Measurements from ENCODE around the gene HTR7.

GRCh38 chr10:90712529-90712928, 145.3 kb downstream of the HTR7 start:
- no peak for TF ChIP-seq CTCF (IDR thresholded peaks at IDR 0.05; ENCODE audit: poor library complexity)
- no peak for TF ChIP-seq EZH2 (IDR thresholded peaks at IDR 0.05; ENCODE audit: borderline replicate concordance)
- no peak for TF ChIP-seq EZH2phosphoT487 (IDR thresholded peaks at IDR 0.05; ENCODE audit: low read depth, severe bottlenecking, unreplicated experiment)

Data from hepatocyte (in vitro differentiated cells).